IPS-20b (cell line): Measurements from ENCODE around the gene FKRP.
A peak's percentile ranks its signal among the peaks of the same experiment; 100 is the strongest.

Source experiments
- H3K27ac ChIP-seq: one replicate; pipeline ENCODE4 v1.5.1; 2013; ENCODE audit warnings: low read length
- H3K27me3 ChIP-seq: 2 replicates; pipeline ENCODE4 v1.6.1; 2013; ENCODE audit warnings: mild to moderate bottlenecking, low read length, inconsistent platforms; ENCODE audit not compliant: insufficient read depth
- H3K36me3 ChIP-seq: 2 replicates; pipeline ENCODE4 v1.6.1; 2013; ENCODE audit warnings: low read depth, mild to moderate bottlenecking, inconsistent platforms, low read length, moderate library complexity; ENCODE audit not compliant: insufficient read depth
- H3K4me1 ChIP-seq: 2 replicates; pipeline ENCODE4 v1.6.1; 2013; ENCODE audit warnings: mild to moderate bottlenecking, control low read depth, inconsistent platforms, low read length, moderate library complexity; ENCODE audit not compliant: insufficient read depth
- H3K4me3 ChIP-seq: 2 replicates; pipeline ENCODE4 v1.5.1; 2013; ENCODE audit warnings: mild to moderate bottlenecking, low read length, inconsistent platforms
- H3K9ac ChIP-seq: 2 replicates; pipeline ENCODE4 v1.6.1; 2013; ENCODE audit warnings: low read depth, mild to moderate bottlenecking, inconsistent platforms, low read length, moderate library complexity
- H3K9me3 ChIP-seq: 2 replicates; pipeline ENCODE4 v1.6.1; 2013; ENCODE audit warnings: mild to moderate bottlenecking, low read depth, low read length, inconsistent platforms; ENCODE audit not compliant: insufficient read depth

The FKRP gene

GRCh38 chr19:46737298-46737654 lies 8.6 kb upstream of the FKRP start:
- no peak overlapping the region for H3K9ac ChIP-seq
- H3K27me3 ChIP-seq = no peaks in the 10 kb centered on the region
- H3K9me3 ChIP-seq = no peaks in the 10 kb centered on the region
- no peaks in the 10 kb centered on the region for H3K4me1 ChIP-seq
- no peak overlapping the region for H3K4me3 ChIP-seq
- H3K27ac ChIP-seq = no peak overlapping the region
- H3K36me3 ChIP-seq = peaks cover 75% of the 10 kb centered on the region

GRCh38 chr19:46737761-46738171 lies 8.1 kb upstream of the FKRP start:
- Histone ChIP-seq H3K4me1 (no peaks in the 10 kb centered on the region), H3K36me3 (peaks cover 70% of the 10 kb centered on the region)

DNA sequence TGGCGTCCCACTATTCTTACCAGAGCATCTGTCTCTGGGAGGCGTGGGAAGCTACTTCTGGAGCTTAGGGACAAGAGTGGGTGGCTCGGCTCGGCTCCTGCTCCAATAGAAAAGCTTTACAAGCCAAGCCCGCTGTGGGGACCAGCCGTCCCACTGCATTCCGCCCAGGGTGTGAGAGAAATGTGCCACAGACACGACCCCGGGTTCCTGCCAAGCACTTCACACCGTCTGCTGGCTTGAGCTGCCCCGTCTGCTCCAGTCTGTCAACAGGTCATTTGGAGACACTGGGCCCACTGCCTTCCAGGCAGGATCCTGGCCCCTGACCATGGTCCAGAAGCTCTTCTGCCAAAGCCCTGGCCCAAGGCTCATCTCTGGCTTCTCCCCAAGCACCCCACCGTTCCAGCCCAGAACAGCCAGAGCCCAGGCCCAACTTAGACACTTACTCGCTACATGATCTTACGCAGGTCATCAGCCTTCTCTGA lies 6.5 kb upstream of the FKRP start:
- no peaks in the 10 kb centered on the region for H3K9me3 ChIP-seq
- peaks cover 61% of the 10 kb centered on the region for H3K36me3 ChIP-seq
- H3K27me3 ChIP-seq = no peaks in the 10 kb centered on the region
- H3K9ac ChIP-seq = no peak overlapping the region
- H3K27ac ChIP-seq = no peak overlapping the region
- H3K4me3 ChIP-seq = no peak overlapping the region
- H3K4me1 ChIP-seq = no peaks in the 10 kb centered on the region

More at GRCh38 chr19:46737761-46738171, 8.1 kb upstream of the FKRP start:
- no peak overlapping the region for H3K4me3 ChIP-seq
- H3K27ac ChIP-seq = no peak overlapping the region
- no peaks in the 10 kb centered on the region for H3K9me3 ChIP-seq
- no peaks in the 10 kb centered on the region for H3K27me3 ChIP-seq
- H3K9ac ChIP-seq = no peak overlapping the region

GRCh38 chr19:46741447-46741846 lies 4.4 kb upstream of the FKRP start:
- Histone ChIP-seq H3K9me3 (no peaks in the 10 kb centered on the region), H3K4me1 (0 out of 2 replicates have a peak, but pooled peaks cover 3% of the 10 kb centered on the region), H3K4me3 (no peak overlapping the region), H3K27ac (no peak overlapping the region), H3K9ac (no peak overlapping the region), H3K27me3 (no peaks in the 10 kb centered on the region), H3K36me3 (peaks cover 49% of the 10 kb centered on the region)

DNA sequence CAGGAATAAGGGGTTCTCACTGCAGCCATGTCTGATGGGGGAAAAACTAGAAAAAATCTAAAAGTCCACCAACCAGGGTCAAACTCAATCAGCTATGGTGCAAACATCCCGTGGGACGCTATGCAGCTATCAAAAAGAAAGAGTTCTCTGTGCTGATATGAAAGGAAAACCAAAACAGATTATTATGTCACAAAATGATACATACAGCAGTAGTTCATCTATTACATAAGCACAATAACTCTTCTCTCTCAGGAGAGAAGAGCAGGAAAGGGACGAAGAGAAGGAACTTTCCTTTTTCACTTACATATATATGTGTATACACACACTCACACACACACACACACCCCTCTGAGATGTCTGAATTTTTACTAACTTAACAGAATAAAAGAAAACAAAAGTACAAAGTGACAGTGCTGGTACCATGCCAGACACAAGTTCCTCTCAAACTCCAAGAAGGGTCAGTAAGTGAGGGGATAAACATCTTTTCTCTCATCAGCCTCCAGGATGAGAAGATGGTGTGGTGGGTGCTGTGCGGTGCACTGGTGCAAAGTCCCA lies 2.9 kb upstream of the FKRP start:
- Histone ChIP-seq H3K9me3 (no peaks in the 10 kb centered on the region), H3K4me3 (no peak overlapping the region), H3K4me1 (peaks cover 5% of the 10 kb centered on the region; the same call in 1 of the 2 replicates), H3K36me3 (peaks cover 34% of the 10 kb centered on the region), H3K27me3 (no peaks in the 10 kb centered on the region), H3K27ac (no peak overlapping the region), H3K9ac (no peak overlapping the region)

DNA sequence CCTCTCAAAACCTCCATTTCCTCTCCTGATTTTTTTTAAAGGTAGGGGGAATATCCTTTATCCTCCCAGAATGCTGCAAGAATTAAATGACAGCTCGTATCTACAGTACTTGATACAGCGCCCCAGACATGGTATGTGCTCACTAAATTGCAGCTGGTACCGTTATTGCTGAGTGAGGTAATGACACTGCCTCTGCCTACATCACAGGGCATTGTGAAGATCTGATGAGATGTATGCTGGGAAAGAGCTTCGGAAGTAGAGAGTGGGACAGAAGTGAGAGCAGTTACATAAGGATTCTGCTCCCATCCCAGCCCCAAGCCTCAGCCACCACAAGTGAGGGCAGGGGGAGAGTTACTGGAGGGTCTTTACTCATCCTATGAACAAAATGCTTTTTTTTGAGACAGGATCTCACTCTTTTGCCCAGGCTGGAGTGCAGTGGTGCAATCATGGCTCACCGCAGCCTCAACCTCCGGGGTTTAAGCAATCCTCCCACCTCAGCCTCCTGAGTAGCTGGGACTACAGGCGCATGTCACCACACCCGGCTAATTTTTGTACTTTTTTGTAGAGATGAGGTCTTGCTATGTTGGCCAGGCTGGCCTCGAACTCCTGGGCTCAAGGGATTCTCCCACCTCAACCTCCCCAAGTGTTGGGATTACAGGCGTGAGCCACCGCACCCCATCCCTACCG lies 1.7 kb upstream of the FKRP start:
- no peak overlapping the region; the same call in 1 of the 2 replicates for H3K9ac ChIP-seq
- H3K4me3 ChIP-seq = peak overlapping the region; percentile 98
- peaks cover 28% of the 10 kb centered on the region; the same call in 1 of the 2 replicates for H3K36me3 ChIP-seq
- H3K27me3 ChIP-seq = no peaks in the 10 kb centered on the region
- H3K27ac ChIP-seq = no peak overlapping the region
- H3K9me3 ChIP-seq = no peaks in the 10 kb centered on the region
- peaks cover 5% of the 10 kb centered on the region; the same call in 1 of the 2 replicates for H3K4me1 ChIP-seq

DNA sequence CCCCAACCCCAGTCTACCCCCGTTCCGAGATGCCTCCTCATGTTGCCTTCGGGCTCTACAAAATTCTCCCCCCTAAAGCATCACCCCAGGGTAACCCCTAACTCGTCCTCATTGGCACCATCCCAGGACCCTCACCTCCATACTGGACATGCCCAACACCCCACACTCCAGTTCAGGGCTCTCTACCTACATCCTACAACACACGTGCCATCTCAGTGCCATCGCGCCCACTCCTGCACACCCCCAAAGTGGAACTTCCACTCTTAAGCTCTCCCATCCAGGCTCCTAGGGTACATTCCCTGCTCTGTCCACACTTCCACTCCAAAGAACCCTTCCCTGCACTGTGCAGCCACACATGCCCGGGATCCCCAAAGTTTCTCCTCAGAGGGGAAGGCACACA lies 827 bp upstream of the FKRP start:
- H3K9me3 ChIP-seq = no peaks in the 10 kb centered on the region
- peak overlapping the region; percentile 82 for H3K27ac ChIP-seq
- H3K27me3 ChIP-seq = no peaks in the 10 kb centered on the region

DNA sequence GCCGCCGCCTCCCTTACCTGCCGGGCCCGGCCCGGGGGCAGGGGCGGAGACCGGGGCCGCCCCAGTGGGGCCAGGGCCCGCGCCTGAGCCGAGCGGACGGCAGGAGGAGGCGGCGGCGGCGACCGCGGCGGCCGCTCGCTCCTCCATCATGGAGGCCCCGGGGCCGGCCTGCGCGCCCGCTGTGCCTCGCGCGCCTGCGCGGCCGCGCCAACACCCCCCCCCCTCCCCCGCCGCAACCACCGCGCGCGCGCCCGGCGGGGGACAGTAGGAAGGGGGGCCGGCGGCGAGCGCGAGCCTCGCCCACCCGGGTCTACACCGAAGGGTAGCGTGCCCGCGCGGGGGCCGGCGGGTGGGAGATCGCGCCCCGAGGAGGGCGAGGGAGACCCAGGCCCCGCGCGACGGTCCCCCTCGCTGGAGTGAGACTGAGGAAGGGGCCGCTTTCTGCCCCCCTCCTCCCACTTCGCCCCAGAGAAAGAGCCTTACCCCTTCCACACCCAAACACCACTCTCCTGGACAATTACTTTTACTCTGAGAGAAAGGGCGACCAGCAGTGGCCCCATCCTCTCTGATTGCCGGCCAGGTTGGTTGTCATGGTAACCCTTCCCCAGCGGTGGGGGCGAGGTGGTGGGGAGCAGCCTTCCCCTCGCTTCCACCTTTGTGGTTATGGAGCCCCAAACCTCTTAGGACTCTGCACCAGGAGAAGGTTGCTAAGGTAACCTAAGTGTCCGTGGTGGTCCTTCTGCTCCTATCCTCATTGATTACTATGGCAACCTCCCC lies 612 bp downstream of the FKRP start, which contains the start of gene STRN4:
Gene STRN4, minus strand, starts transcription at position 170 of the 777 bp plus-strand sequence. Its CDS starts 20 bp downstream, at position 150.
- Histone ChIP-seq H3K4me1 (peaks cover 5% of the 10 kb centered on the region; the same call in 1 of the 2 replicates), H3K36me3 (peaks cover 31% of the 10 kb centered on the region), H3K9me3 (no peaks in the 10 kb centered on the region), H3K27ac (peak within 1 kb of the TSS; percentile 82), H3K27me3 (no peaks in the 10 kb centered on the region), H3K4me3 (peak within 1 kb of the TSS; percentile 98), H3K9ac (peak within 1 kb of the TSS; percentile 95)

More for the DNA sequence above, 827 bp upstream of the FKRP start:
- peaks cover 27% of the 10 kb centered on the region; the same call in 1 of the 2 replicates for H3K36me3 ChIP-seq
- H3K4me3 ChIP-seq = peak overlapping the region; percentile 98
- peaks cover 5% of the 10 kb centered on the region; the same call in 1 of the 2 replicates for H3K4me1 ChIP-seq
- H3K9ac ChIP-seq = peak overlapping the region; percentile 95

- Histone ChIP-seq H3K4me1 (peaks cover 5% of the 10 kb centered on the region; the same call in 1 of the 2 replicates), H3K4me3 (no peak overlapping the region), H3K36me3 (peaks cover 31% of the 10 kb centered on the region), H3K9ac (no peak overlapping the region), H3K9me3 (no peaks in the 10 kb centered on the region), H3K27me3 (no peaks in the 10 kb centered on the region), H3K27ac (no peak overlapping the region)
Observed at GRCh38 chr19:46748325-46749109, 2.7 kb downstream of the FKRP start.

GRCh38 chr19:46753420-46754155 lies 7.7 kb downstream of the FKRP start:
- Histone ChIP-seq H3K27me3 (no peaks in the 10 kb centered on the region), H3K27ac (no peak overlapping the region), H3K9me3 (no peaks in the 10 kb centered on the region), H3K4me3 (no peak overlapping the region), H3K36me3 (peaks cover 44% of the 10 kb centered on the region), H3K4me1 (no peaks in the 10 kb centered on the region), H3K9ac (no peak overlapping the region)
